GM20431 (cell line): ENCODE measurements around the gene CEP19.

Experiments
- in situ Hi-C: fragments of 300-500 bp; cut with MseI, MboI; formaldehyde crosslinking; loops from one replicate; pipeline ENCODE4 v1.15.0; 2020; ENCODE audit warnings: low sequenced_read_pairs; ENCODE audit not compliant: unreplicated experiment

The CEP19 gene

DNA sequence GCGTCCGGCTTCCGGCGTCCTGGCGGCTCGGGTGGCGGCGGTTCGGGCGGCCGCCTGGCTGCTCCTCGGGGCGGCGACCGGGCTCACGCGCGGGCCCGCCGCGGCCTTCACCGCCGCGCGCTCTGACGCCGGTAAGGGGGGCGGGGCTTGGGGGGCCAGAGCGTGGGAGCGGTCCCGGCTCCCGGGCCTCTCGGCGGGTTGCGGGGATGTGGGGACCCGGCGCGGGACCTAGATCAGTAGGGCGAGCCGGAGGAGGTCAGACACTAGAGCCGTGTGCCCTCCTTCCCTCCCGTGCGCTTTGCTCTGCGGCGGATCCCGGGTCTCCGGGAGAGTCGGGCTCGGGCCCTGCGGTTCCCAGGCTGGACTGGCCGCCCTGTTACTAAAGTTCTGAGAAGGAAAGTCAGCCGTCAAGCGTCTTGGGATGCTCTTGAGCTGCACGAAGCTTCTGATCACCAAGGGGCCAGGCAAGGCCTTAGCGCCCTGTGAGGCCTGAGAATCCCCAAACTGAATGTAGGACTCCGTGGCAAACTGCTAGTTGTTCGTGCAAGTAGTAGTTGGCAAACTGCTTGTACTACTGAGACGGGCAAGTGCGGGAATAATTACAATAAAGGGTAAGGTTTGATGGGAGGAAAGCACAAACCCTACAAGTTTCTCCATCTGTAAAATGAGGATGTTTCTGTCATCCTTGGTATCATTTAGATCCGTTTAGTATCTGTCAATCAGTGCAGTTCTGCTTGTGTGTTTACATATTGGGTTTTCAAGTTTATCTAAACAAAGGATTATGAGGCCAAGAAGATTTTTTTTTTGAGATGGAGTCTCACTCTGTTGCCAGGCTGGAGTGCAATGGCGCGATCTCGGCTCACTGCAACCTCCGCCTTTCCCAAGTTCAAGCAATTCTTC, 714 bp upstream of the CEP19 start:
- in situ Hi-C loops = no loop called here

DNA sequence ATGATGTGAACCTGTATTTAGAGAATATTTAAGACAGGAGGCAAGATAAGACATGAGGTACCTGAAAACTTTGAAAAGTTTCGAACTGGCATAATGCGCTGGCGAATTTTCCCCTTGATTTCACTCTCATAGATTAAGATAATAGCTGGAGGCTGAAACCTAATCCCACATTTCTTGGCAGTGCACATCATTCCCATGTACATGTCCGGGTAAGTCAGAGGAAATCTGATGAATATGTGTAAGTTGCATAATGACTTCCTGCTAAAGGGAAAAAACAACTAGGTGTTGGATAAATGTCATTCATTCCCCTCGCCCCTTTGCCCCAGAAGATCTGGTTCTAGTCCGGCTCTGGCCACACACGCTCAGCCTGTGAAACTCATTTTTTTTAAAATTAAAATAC, 3.6 kb downstream of the CEP19 start:
- in situ Hi-C loops = no loop called here

DNA sequence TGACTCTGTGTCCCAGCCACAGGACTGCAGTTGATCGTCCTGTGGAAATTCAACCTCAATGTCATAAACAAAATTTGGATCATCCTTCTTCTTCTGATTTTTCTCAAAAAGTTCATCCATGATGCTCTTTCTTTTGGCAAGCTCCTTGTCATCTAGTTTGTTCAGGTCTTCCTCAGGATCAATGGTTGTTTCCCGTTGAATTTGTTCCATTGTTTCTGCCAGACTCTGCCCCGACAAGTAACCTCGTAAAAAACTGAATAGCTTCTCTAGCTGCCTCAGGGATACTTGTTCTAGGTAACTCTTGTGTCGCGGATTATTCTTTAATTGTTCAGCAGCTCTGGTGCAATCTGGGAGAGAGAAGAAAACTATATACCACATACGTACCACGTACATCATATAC, 4.5 kb downstream of the CEP19 start:
- in situ Hi-C loops = no loop called here

DNA sequence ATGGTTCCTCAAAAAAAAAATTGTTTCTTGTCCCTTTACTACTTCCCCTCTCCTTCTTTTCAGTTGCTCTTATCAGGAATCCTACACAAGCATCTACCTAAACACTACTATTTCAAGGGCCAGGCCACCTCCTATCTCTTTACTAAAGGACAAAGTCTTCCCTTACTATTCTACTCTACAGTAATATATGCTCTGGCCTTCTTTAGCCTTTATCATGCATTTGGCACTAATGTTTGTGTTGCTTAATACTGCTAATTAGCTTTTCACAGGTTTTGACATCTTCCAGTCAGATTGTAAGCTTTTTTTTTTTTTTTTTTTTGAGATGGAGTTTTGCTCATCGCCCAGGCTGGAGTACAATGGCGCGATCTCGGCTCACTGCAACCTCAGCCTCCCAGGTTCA, 5.3 kb downstream of the CEP19 start:
- in situ Hi-C loops = no loop called here

DNA sequence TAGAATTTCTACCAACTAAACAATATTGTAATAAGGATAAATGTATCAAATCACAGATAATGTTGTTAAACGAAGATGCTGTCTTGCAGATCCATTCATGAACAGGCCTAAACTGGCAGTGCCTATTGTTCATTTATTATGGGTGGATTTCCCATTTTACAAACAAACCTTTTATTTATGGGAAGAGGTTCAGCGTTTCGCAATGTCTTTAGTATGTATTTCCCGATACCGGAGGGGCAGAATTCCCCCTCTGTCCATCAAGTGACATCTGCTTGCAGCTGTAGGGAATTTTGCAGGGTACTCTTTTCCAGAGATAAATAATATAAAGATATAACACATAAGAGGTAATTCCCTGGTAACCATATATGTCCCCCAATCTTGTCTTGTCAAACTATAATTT, 5.7 kb downstream of the CEP19 start:
- in situ Hi-C loops = no loop called here

DNA sequence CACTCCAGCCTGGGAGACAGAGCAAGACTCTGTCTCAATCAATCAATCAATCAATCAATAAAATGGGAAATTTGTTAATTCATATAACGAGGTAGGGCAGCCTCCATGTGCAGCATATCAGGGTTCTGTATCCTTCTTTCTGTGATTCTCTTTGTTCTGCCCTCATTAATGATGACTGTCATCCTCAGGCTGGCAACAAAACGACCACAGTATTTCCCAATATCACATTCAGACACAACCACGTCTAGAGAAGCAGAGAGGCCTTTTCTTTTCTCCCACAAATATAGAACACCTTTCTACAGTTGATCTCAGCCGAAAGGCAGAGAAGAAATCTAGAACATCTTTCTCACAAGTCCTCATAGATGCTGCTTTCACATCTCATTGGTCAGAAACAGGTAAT, 11.2 kb downstream of the CEP19 start:
- in situ Hi-C loops = no loop called here

DNA sequence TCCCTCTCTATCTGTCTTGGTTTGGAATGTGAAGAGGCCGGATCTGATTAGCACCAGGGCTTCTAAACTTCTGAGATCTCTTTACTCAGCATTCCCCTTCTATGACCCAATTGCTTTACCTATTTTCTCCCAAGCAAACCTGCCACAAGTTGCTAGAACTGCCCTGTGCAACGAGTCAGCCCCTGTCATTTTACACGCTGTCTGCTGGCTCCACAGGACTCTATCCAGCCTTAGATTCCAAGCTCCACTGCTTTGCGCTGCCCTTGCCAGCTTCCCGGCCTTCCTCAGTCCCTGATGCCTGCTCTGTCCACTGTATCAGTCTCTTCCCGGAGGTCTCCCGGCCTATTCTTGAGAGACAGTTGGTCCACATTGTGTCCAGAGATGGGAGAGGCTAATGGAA, 12.3 kb downstream of the CEP19 start:
- in situ Hi-C loops = no loop called here

DNA sequence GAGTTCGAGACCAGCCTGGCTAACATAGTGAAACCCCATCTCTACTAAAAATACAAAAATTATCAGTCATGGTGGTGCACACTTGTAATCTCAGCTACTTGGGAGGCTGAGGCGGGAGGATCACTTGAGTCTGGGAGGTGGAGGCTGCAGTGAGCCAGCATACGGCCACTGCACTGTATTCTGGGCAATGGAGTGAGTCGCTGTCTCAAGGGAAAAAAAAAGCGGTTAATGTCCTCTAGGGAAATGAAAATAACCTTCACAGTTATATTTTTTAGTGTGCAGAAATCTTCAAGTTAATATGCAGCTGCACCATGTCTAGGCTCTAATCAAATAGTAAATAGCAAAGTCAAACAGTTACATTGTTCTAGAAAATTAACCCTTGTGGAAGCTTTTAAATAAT, 14.8 kb downstream of the CEP19 start:
- in situ Hi-C loops = no loop called here

DNA sequence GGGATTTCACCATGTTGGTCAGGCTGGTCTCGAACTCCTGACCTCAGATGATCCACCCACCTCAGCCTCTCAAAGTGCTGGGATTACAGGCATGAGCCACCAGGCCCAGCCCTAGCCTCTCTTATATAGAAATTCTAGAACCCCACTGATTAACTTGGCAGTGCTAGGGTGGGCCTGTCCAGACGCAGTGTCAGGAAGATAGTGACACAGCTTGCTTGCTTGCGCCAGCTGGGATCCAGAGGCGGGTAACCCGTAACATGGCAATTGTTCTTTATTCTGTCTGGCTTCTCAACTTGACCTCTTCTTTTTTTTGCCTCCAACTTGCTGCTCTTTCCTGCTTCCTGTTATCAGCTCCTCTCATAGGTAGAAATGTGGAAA, 16.2 kb downstream of the CEP19 start:
- in situ Hi-C loops = no loop called here

DNA sequence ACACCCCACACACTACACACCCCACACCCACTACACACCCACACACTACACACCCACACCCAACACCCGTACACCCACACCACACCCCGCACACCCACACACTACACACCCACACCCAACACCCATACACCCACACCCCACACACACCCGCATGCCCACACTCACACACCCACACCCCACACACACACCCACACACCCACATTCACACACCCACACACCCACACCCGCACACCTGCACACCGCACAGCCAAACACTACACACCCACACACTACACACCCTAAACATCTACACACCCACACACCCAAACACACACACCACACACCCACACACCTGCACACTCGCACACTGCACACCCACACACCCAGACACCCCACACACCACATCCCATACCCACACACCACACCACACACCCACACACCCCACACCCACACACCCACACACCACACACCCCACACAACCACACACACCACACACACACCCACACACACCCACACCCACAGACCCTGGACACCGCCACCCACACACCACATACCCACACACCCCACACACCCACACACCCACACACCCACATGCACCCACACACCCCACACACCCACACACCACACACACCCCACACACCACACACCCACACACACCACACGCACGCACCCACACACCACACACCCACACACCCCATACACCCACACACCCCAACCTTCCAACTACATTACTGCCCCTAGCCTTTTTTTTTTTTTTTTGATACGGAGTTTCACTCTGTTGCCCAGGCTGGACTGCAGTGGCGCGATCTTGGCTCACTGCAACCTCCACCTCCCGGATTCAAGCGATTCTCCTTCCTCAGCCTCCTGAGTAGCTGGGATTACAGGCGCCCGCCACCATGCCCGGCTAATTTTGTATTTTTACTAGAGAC, 16.9 kb downstream of the CEP19 start:
- in situ Hi-C loops = no loop called here

DNA sequence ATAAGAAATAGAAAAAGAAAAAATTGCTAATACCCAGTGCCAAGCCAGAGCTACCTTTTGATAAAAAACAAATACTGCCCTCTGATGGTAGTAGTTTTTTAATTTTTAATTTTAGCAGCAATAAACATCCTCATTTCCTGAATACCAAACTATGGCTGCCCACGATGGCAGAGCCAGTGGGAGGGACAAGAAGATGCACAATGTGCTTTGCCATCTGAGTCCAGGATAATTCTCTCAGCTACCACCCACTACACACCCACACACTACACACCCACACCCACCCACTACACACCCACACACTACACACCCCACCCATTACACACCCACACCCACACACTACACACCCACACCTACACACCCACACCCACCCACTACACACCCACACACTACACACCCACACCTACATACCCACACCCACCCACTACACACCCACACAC, 17.8 kb downstream of the CEP19 start:
- in situ Hi-C loops = no loop called here

DNA sequence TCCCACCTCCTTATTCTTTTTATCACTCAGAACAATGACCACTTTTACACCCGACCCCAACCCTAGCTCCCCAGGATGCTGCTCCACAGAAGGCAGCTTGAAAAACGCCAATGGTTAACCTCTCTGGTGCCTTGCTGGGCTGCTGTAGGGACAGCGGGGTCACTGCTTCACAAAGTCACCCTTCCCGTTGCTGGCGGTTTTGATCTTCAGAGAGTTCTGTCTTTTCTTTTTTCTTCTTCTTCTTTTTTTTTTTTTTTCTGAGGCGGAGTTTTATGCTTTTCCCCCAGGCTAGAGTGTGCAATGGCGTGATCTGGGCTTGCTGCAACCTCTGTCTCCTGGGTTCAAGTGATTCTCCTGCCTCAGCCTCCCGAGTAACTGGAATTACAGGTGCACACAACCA, 20.7 kb downstream of the CEP19 start:
- in situ Hi-C loops = no loop called here

DNA sequence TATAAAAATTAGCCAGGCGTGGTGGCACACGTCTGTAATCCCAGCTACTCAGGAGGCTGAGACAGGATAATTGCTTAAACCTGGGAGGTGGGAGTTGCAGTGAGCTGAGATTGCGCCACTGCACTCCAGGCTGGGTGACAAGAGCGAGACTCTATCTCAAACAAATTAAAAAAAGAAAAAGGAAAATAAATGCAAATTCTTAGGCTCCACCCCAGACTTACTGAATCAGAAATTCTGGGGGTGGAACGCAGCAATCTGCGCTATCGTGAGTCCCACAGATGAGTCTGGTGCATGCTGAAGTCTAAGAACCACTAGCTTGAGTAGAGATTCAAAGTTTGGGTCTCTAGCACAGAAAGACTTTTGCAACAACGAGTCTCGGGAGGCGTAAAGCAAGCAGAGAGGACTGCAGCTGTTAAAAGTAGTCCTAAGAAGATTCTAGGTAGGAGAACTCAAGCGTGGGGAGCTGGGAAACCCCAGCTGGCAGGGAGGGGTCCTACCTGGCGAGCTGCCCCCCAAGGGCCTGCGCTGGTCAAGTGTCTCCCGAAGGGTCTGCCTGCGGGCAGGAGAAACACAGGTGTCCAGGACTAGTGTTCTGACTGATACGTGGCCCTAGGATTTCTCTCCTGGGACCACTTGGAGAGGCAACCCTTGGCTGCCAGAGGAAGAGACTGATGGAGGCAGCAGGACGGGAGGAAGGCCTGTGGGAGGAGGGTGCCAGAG, 21.9 kb downstream of the CEP19 start:
- in situ Hi-C loops = loop anchor here (5.0 kb wide), 1 partner anchor 78 kb away; no protein-coding TSS in a partner anchor

DNA sequence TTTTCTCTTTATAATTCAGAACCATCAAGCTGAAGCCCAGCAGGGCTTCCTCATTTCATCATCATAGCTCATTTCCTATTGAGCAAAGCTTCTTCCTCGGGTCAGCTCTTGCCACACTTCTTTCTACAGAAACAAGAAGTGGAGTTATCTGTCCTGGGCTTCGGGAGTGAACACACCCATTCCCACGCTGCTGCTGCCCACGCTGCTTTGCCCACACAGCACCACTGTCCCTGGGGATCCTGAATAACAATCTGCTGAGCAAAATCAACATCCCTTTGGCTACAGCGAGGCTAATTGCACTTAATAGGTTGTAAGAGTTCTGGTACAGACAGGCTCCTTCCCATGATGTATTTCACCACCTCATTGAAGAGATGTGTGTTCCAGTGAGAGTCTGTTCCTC, 23.7 kb downstream of the CEP19 start:
- in situ Hi-C loops = loop anchor here (5.0 kb wide), 1 partner anchor 76 kb away; no protein-coding TSS in a partner anchor

DNA sequence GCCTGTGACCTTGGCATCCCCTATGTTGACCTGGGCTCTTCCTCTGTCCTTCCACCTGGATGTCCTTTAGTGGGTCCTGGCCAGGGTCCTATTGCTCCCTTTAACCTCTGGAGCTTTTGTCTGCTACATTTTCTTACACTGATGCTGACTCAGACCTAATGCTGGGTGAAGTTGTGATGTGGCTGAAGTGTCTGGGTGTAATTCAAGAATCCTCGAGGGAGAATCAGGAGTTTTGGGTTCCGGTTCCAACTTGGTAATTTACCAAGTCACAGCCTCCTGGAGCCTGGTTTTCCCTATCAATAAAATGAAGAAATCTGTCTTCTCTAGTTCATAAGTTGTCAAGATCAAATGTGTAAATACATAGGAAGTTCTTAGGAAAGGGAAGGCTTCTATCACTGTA, 25.6 kb downstream of the CEP19 start:
- in situ Hi-C loops = loop anchor here (5.0 kb wide), 1 partner anchor 74 kb away; no protein-coding TSS in a partner anchor

DNA sequence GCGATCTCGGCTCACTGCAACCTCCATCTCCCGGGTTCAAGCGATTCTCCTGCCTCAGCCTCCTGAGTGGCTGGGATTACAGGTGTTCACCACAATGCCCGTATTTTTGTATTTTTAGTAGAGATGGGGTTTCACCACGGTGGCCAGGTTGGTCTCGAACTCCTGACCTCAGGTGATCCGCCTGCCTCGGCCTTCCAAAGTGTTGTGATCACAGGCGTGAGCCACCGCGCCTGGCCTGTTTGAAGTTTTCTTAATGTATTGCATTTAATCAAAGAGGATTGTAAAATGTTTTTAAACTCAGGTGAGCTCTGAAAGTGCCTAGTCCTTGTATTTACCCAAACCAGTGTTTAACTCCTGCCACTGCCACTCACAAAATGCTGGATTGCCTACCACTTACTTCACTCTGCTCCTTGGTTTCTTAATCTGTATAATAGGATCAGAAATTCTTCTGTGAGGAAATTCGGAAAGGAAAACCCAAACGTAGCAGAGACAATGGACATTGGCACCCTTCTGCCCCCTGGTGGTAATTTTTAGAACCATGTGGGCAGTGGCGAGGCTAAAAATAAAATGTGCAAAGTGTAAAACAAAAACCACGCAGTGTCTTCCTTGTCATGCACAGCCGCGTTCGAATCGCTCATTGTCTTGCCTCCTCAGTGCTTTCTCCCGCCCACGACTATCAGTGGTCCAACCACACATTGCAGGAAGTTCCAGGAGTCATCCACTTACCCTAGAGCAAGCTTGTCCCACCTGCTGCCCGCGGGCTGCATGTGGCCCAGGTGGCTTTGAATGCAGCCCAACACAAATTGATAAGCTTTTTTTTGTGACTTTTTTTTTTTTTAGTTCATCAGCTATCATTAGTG, 27.3 kb downstream of the CEP19 start:
- in situ Hi-C loops = loop anchor here (5.0 kb wide), 1 partner anchor 72 kb away; no protein-coding TSS in a partner anchor

DNA sequence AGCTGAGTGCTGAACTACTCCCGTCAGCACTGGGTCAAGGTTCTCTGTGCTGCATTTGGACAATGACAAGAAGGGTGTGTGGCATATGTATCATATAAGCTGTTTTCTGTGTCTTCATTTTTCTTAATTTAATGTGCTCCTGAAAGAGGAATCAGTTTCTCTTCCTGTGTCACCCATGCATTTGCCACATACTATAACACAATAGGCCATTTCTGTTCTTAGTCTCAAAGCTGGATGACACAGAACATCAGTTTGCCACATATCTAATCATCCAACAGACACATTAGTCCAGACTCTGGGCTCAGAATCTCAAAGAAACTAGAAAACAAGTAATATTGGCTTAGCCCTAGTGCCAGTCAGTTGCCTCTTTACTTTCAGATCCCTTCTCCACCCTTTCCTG, 34.1 kb downstream of the CEP19 start:
- in situ Hi-C loops = no loop called here

DNA sequence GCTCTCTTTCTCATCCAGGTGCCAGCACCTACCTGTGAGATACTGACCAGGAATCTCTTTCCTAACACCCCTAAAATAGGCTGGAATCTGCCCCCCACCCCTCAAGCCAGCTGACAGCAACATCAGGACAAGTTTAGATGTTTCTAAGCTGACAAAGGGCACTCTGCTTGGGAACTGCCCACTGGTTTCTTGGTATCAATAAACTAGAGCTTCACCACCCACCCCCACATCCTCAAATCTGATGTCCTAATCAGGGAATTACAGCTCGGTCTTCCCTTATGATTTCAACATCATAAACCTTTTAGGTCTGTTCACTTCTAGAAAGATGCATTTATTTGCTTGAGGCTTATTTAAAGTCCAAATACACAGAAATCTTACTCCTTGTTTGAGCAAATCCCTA, 34.7 kb downstream of the CEP19 start:
- in situ Hi-C loops = no loop called here

DNA sequence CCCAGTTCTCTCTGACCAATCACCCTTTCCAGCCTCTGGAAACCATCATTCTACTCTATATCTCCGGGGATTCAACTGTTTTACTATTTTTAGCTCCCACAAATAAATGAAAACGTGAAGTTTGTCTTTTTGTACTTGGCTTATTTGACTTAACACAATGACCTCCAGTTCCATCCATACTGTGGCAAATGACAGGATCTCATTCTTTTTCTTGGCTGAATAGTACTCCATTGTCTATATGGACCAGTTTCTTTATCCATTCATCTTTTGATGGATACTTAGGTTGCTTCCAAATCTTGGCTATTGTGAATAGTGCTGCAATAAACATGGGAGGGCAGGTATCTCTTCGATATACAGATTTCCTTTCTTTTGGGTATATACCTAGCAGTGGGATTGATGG, 38.4 kb downstream of the CEP19 start:
- in situ Hi-C loops = no loop called here
